Stimulated activated CD8-positive, alpha-beta memory T cell treated with anti-CD3 and anti-CD28 coated beads, Interleukin-4, amount 100 ng/mL, for 48 hours (primary cell): ENCODE results near the gene ADGRF1.
"Not testable (repeated sequence)": the region's sequence is repeated elsewhere in the genome, so short reads cannot be mapped to it uniquely, and the experiment has no call there.

Experiments used
- DNase-seq: peaks from one replicate; pipeline ENCODE4 v3.0.0-alpha.2; 2020

The ADGRF1 gene

GRCh38 chr6:47042275-47042791 is at the start of gene ADGRF1:
Gene ADGRF1, minus strand, starts transcription at chr6:47042332. Its CDS starts 13,271 bp downstream, at chr6:47029061.
- no peak for DNase-seq

- no peak for DNase-seq
These were observed 48.7 kb upstream of the ADGRF1 start for GRCh38 chr6:47090881-47091280.

GRCh38 chr6:47089473-47089872 is 47.3 kb upstream of the ADGRF1 start:
- not testable (repeated sequence) for DNase-seq

GRCh38 chr6:47086051-47086770 is 44.1 kb upstream of the ADGRF1 start:
- DNase-seq, result no peak

GRCh38 chr6:47084610-47085009 is 42.5 kb upstream of the ADGRF1 start:
- no peak for DNase-seq

- no peak for DNase-seq
These were observed 41.5 kb upstream of the ADGRF1 start for GRCh38 chr6:47083586-47084047.

- DNase-seq, result no peak
These were observed 38.0 kb upstream of the ADGRF1 start for GRCh38 chr6:47080083-47080596.

GRCh38 chr6:47079638-47080037 is 37.5 kb upstream of the ADGRF1 start:
- no peak for DNase-seq

- no peak for DNase-seq
These were observed 36.9 kb upstream of the ADGRF1 start for GRCh38 chr6:47078991-47079390.

- DNase-seq, result no peak
These were observed 34.6 kb upstream of the ADGRF1 start for GRCh38 chr6:47076422-47077344.

- DNase-seq, result no peak
These were observed 33.7 kb upstream of the ADGRF1 start for GRCh38 chr6:47075741-47076421.

- no peak for DNase-seq
These were observed 33.0 kb upstream of the ADGRF1 start for GRCh38 chr6:47075168-47075567.

GRCh38 chr6:47073125-47074110 is 31.3 kb upstream of the ADGRF1 start:
- DNase-seq, result no peak

- DNase-seq, result no peak
These were observed 30.5 kb upstream of the ADGRF1 start for GRCh38 chr6:47072667-47073066.

GRCh38 chr6:47071681-47072080 is 29.5 kb upstream of the ADGRF1 start:
- no peak for DNase-seq

- no peak for DNase-seq
These were observed 28.3 kb upstream of the ADGRF1 start for GRCh38 chr6:47070461-47070860.

GRCh38 chr6:47069156-47069555 is 27.0 kb upstream of the ADGRF1 start:
- no peak for DNase-seq

GRCh38 chr6:47066418-47066817 is 24.3 kb upstream of the ADGRF1 start:
- no peak for DNase-seq

- DNase-seq, result no peak
These were observed 22.1 kb upstream of the ADGRF1 start for GRCh38 chr6:47064274-47064673.

GRCh38 chr6:47062346-47062745 is 20.2 kb upstream of the ADGRF1 start:
- no peak for DNase-seq
